T-cell (primary cell): ENCODE measurements around the gene PARG. TPM values are rescaled to one million over a fixed set of nuclear protein-coding genes. Genes with fewer than 3 reads are reported as not detected.
"Not testable (repeated sequence)": the region's sequence is repeated elsewhere in the genome, so short reads cannot be mapped to it uniquely, and the experiment has no call there.

Source experiments
- ATAC-seq, 4 experiments: fragments of 200-7000 bp in 3 of 4; fragments of 150-1000 bp in 1 of 4; cut with Tn5 transposase; replicated peaks in 1 of 4; 1 replicate in 3 of 4; 2 replicates in 1 of 4; pipeline ENCODE4 v1.10.0; 2021; ENCODE audit warnings: moderate library complexity in 3 of 4, mild to moderate bottlenecking in 2 of 4, moderate number of reproducible peaks in 1 of 4
- CTCF ChIA-PET, 2 donors: fragments of 300-600 bp; sonication (Branson Sonifier 250); formaldehyde crosslinking; loops; one replicate each; lab custom pipeline; 2022; ENCODE audit warnings: antibody characterized with exemption in 2 of 2; lab: Charles Lee
- POLR2A ChIA-PET, 2 donors: fragments of 300-600 bp; sonication (Branson Sonifier 250); formaldehyde crosslinking; loops; one replicate each; lab custom pipeline; 2022; ENCODE audit warnings: antibody characterized with exemption in 2 of 2; lab: Charles Lee
- DNase-seq, 35 experiments: peaks; one replicate each; pipeline versions ENCODE4 v3.0.0 to v3.0.0-alpha.2; 2013 to 2023
- H3K27ac ChIP-seq: one replicate; pipeline ENCODE4 v1.5.1; 2013; ENCODE audit warnings: low read length
- H3K27me3 ChIP-seq, 2 experiments: replicated peaks in 1 of 2; 1 replicate in 1 of 2; 2 replicates in 1 of 2; pipeline versions ENCODE4 v1.6.1 to v1.7.0; 2013; ENCODE audit warnings: low read length in 1 of 2, mixed read lengths in 1 of 2; ENCODE audit not compliant: control insufficient read depth in 2 of 2, insufficient read depth in 2 of 2; ENCODE audit errors: extremely low read depth in 1 of 2
- H3K36me3 ChIP-seq, 2 donors: 1 replicate in 1 of 2; 2 replicates in 1 of 2; pipeline versions ENCODE4 v1.6.1 to v1.7.0; 2013; ENCODE audit warnings: low read length in 1 of 2; ENCODE audit not compliant: control insufficient read depth in 2 of 2, insufficient read depth in 1 of 2; ENCODE audit errors: extremely low read depth in 1 of 2
- H3K4me1 ChIP-seq, 2 experiments: 1 replicate in 1 of 2; 2 replicates in 1 of 2; pipeline versions ENCODE4 v1.6.1 to v1.7.0; 2013; ENCODE audit warnings: low read length in 2 of 2, mixed read lengths in 1 of 2; ENCODE audit not compliant: insufficient read depth in 2 of 2, control insufficient read depth in 1 of 2; ENCODE audit errors: extremely low read depth in 1 of 2
- H3K4me3 ChIP-seq, 2 donors: 1 replicate in 1 of 2; 2 replicates in 1 of 2; pipeline versions ENCODE4 v1.5.1 to v1.7.0; 2013; ENCODE audit warnings: mild to moderate bottlenecking in 2 of 2, low read length in 1 of 2, moderate library complexity in 1 of 2; ENCODE audit not compliant: control insufficient read depth in 1 of 2; ENCODE audit errors: extremely low read depth in 1 of 2
- H3K9me3 ChIP-seq: 2 replicates; pipeline ENCODE4 v1.7.0; 2013
- H3K27ac Mint-ChIP-seq, 2 donors: one replicate each; pipeline ENCODE4 v1.8.0; 2020 to 2021; ENCODE audit warnings: mild to moderate bottlenecking in 2 of 2, mixed read lengths in 2 of 2
- H3K27me3 Mint-ChIP-seq, 2 donors: one replicate each; pipeline ENCODE4 v1.8.0; 2021 to 2022; ENCODE audit warnings: mixed read lengths in 2 of 2
- H3K36me3 Mint-ChIP-seq: one replicate; pipeline ENCODE4 v1.8.0; 2021; ENCODE audit warnings: mixed read lengths
- H3K4me1 Mint-ChIP-seq, 3 donors: one replicate each; pipeline ENCODE4 v1.8.0; 2020 to 2022; ENCODE audit warnings: mixed read lengths in 3 of 3, mild to moderate bottlenecking in 1 of 3
- H3K4me3 Mint-ChIP-seq, 3 donors: one replicate each; pipeline ENCODE4 v1.8.0; 2020 to 2022; ENCODE audit warnings: mild to moderate bottlenecking in 3 of 3, mixed read lengths in 3 of 3, moderate library complexity in 3 of 3
- H3K9me3 Mint-ChIP-seq, 3 donors: one replicate each; pipeline ENCODE4 v1.8.0; 2020 to 2022; ENCODE audit warnings: mixed read lengths in 3 of 3
- WGBS: methylation state at CpG from one replicate; pipeline ENCODE4 v1.1.5; 2013; ENCODE audit warnings: missing lambda C conversion rate; ENCODE audit not compliant: insufficient coverage; 5-methylcytosine and 5-hydroxymethylcytosine counted together
- total RNA-seq, 35 experiments: library from RNA in 6 of 35; stranded (reverse) in 6 of 35; fragments of 120-200 nt in 1 of 35; gene quantifications; one replicate each; pipeline versions ENCODE4 v1.2.1 to v1.2.4 and lab custom pipeline; 2013 to 2026

Gene PARG
- total RNA-seq, 5 donors from 2014 or later (not counting 1 experiment from before 2014, with no cell fraction given), result 30.2 to 34.8 (median 32.8) TPM

GRCh38 chr10:49784681-49785080 is 157.1 kb downstream of the PARG start:
- Histone ChIP-seq H3K4me1 (no peaks in the 10 kb centered on the region), H3K27ac (no peak overlapping the region), H3K36me3 (no peaks in the 10 kb centered on the region), H3K4me3 (no peak overlapping the region), H3K9me3 (no peaks in the 10 kb centered on the region), H3K27me3 (peaks cover 0 to 9% of the 10 kb centered on the region in 2 experiments)
- ATAC-seq (no peak), DNase-seq (no peak)
- no peaks in the 10 kb centered on the region for H3K36me3 Mint-ChIP-seq
- no peaks in the 10 kb centered on the region for H3K4me1 Mint-ChIP-seq
- WGBS, result 83% methylated on average over 7 of the region's 8 CpGs
- no peak overlapping the region for H3K4me3 Mint-ChIP-seq
- H3K9me3 Mint-ChIP-seq, result no peaks in the 10 kb centered on the region
- ChIA-PET POLR2A (no interaction called here), CTCF (no interaction called here)
- no peak overlapping the region for H3K27ac Mint-ChIP-seq
- H3K27me3 Mint-ChIP-seq, result peaks cover 10 to 14% of the 10 kb centered on the region in 2 donors

DNA sequence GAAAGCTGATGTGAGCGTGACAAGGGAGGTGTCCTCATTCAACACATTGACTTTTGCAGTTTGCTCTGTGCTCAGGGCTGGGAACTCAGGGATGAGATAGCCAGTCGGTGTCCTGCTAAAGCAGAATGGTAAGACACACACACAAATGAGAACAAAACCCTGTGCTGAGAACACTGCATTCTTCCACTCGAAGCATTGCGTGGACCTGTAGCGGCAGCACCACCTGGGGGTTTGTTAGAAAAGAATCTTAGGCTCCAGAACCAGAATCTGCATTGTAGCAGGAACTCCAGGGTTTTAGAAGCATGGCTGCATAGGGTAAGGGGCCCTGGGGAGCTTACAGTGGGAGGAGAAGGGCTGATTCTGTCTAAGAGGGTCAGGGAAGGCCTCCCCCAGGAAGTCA is 158.2 kb downstream of the PARG start:
- H3K27ac ChIP-seq, result no peak overlapping the region
- H3K4me3 ChIP-seq, result no peak overlapping the region
- Mint-ChIP-seq H3K27me3 (peaks cover 15 to 18% of the 10 kb centered on the region in 2 donors), H3K27ac (no peak overlapping the region), H3K4me3 (no peak overlapping the region), H3K36me3 (no peaks in the 10 kb centered on the region), H3K4me1 (no peaks in the 10 kb centered on the region), H3K9me3 (no peaks in the 10 kb centered on the region)
- H3K27me3 ChIP-seq, result peaks cover 0 to 12% of the 10 kb centered on the region in 2 experiments
- 57% methylated on average over 3 of the region's 5 CpGs for WGBS
- ATAC-seq (no peak), DNase-seq (no peak)
- H3K36me3 ChIP-seq, result no peaks in the 10 kb centered on the region
- POLR2A ChIA-PET, result no interaction called here
- H3K9me3 ChIP-seq, result no peaks in the 10 kb centered on the region
- CTCF ChIA-PET, result no interaction called here
- H3K4me1 ChIP-seq, result no peaks in the 10 kb centered on the region

- no peak overlapping the region for H3K27ac Mint-ChIP-seq
- no peaks in the 10 kb centered on the region for H3K9me3 Mint-ChIP-seq
- ChIA-PET CTCF (no interaction called here), POLR2A (no interaction called here)
- H3K27ac ChIP-seq, result no peak overlapping the region
- H3K4me1 ChIP-seq, result no peaks in the 10 kb centered on the region
- H3K36me3 ChIP-seq, result no peaks in the 10 kb centered on the region
- H3K27me3 Mint-ChIP-seq, result peaks cover 18 to 19% of the 10 kb centered on the region in 2 donors
- H3K4me1 Mint-ChIP-seq, result no peaks in the 10 kb centered on the region
- peaks cover 0 to 12% of the 10 kb centered on the region in 2 experiments for H3K27me3 ChIP-seq
- H3K4me3 ChIP-seq, result no peak overlapping the region
- no peak for DNase-seq
- H3K36me3 Mint-ChIP-seq, result no peaks in the 10 kb centered on the region
- ATAC-seq, result no peak
- H3K4me3 Mint-ChIP-seq, result no peak overlapping the region
- no peaks in the 10 kb centered on the region for H3K9me3 ChIP-seq
These were observed 160.6 kb downstream of the PARG start for GRCh38 chr10:49781247-49781646.

DNA sequence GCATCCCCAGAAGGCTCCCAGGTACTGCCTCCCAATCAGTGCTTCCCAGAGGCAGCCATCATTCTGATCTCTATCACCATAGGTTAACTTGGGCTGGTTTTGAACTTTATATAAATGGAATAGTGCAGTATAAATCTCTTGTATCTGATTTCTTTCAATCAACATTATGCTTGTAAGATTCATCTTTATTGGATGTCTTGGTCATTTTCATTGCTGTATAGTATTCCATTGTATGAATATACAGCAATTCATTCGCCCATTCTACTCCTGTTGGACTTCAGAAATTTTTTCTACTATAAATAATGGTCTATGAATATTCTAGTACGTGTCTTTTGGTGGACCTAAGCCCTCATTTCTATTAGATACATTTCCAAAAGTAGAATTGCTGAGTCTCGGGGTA is 163.6 kb downstream of the PARG start:
- Mint-ChIP-seq H3K4me3 (no peak overlapping the region), H3K36me3 (no peaks in the 10 kb centered on the region), H3K4me1 (no peaks in the 10 kb centered on the region), H3K27ac (no peak overlapping the region), H3K9me3 (no peaks in the 10 kb centered on the region), H3K27me3 (peaks cover 16 to 17% of the 10 kb centered on the region in 2 donors)
- H3K36me3 ChIP-seq, result no peaks in the 10 kb centered on the region
- H3K27ac ChIP-seq, result no peak overlapping the region
- no peak for ATAC-seq
- CTCF ChIA-PET, result interaction anchor here in 1 of 2 donors (0.6 kb wide), 1 partner anchor 446 kb away, joined by 4 read pairs; no protein-coding TSS in a partner anchor
- POLR2A ChIA-PET, result no interaction called here
- H3K4me3 ChIP-seq, result no peak overlapping the region
- no peaks in the 10 kb centered on the region for H3K9me3 ChIP-seq
- no peak for DNase-seq
- no CpG with 5 or more reads among the region's 3 CpGs for WGBS
- H3K4me1 ChIP-seq, result no peaks in the 10 kb centered on the region
- H3K27me3 ChIP-seq, result peaks cover 0 to 9% of the 10 kb centered on the region in 2 experiments

- CTCF ChIA-PET, result no interaction called here
- Histone ChIP-seq H3K27me3 (peaks cover 0 to 9% of the 10 kb centered on the region in 2 experiments), H3K36me3 (no peaks in the 10 kb centered on the region), H3K4me3 (no peak overlapping the region), H3K4me1 (no peaks in the 10 kb centered on the region), H3K9me3 (no peaks in the 10 kb centered on the region), H3K27ac (no peak overlapping the region)
- Mint-ChIP-seq H3K4me1 (no peaks in the 10 kb centered on the region), H3K9me3 (no peaks in the 10 kb centered on the region), H3K36me3 (no peaks in the 10 kb centered on the region), H3K27ac (no peak overlapping the region), H3K4me3 (no peak overlapping the region), H3K27me3 (peaks cover 16 to 18% of the 10 kb centered on the region in 2 donors)
- POLR2A ChIA-PET, result no interaction called here
- 81% methylated on average over 3 of the region's 4 CpGs for WGBS
- ATAC-seq, result no peak
- DNase-seq, result no peak
These were observed 165.0 kb downstream of the PARG start for GRCh38 chr10:49776851-49777250.

GRCh38 chr10:49775014-49775413 is 166.8 kb downstream of the PARG start:
- no peak overlapping the region for H3K4me3 Mint-ChIP-seq
- H3K4me3 ChIP-seq, result no peak overlapping the region
- ATAC-seq (no peak), DNase-seq (no peak)
- no peaks in the 10 kb centered on the region for H3K9me3 Mint-ChIP-seq
- ChIA-PET CTCF (no interaction called here), POLR2A (no interaction called here)
- H3K27me3 Mint-ChIP-seq, result peaks cover 21 to 26% of the 10 kb centered on the region in 2 donors
- peaks cover 0 to 4% (median 2%) of the 10 kb centered on the region in 3 donors for H3K4me1 Mint-ChIP-seq
- peaks cover under 1 to 9% of the 10 kb centered on the region in 2 experiments for H3K27me3 ChIP-seq
- H3K36me3 ChIP-seq, result no peaks in the 10 kb centered on the region
- H3K27ac Mint-ChIP-seq, result no peak overlapping the region
- no peaks in the 10 kb centered on the region for H3K9me3 ChIP-seq
- H3K36me3 Mint-ChIP-seq, result no peaks in the 10 kb centered on the region
- 29% methylated on average over 1 of the region's 2 CpGs for WGBS
- no peaks in the 10 kb centered on the region for H3K4me1 ChIP-seq
- no peak overlapping the region for H3K27ac ChIP-seq

GRCh38 chr10:49772944-49773343 is 168.9 kb downstream of the PARG start:
- POLR2A ChIA-PET, H3K27ac ChIP-seq, H3K4me1 ChIP-seq, H3K27ac Mint-ChIP-seq, ATAC-seq, H3K9me3 Mint-ChIP-seq, CTCF ChIA-PET, H3K36me3 ChIP-seq, H3K4me3 ChIP-seq, H3K4me1 Mint-ChIP-seq, H3K36me3 Mint-ChIP-seq, H3K4me3 Mint-ChIP-seq, DNase-seq, H3K9me3 ChIP-seq: not testable (repeated sequence)
- H3K27me3 ChIP-seq, result peaks cover 2 to 25% of the 10 kb centered on the region in 2 experiments
- H3K27me3 Mint-ChIP-seq, result peaks cover 18 to 26% of the 10 kb centered on the region in 2 donors
- 52% methylated on average over 5 of the region's 5 CpGs for WGBS
